Left renal pelvis (tissue), 4 donors: ENCODE data around the gene SCN1A. TPM values are rescaled to one million over a fixed set of nuclear protein-coding genes. Genes with fewer than 3 reads are reported as not detected.
A peak's percentile ranks its signal among the peaks of the same experiment; 100 is the strongest.

Source experiments
- DNase-seq, 4 donors: peaks; one replicate each; pipeline ENCODE4 v3.0.0-alpha.2; 2013; ENCODE audit warnings: low read depth in 4 of 4, low spot score in 3 of 4
- polyA plus RNA-seq, 4 donors: library from polyadenylated mRNA; unstranded; fragments of 120-200 nt; gene quantifications; one replicate each; pipeline ENCODE4 v1.2.1, GENCODE V29; 2013; ENCODE audit not compliant: insufficient read length in 4 of 4

Gene SCN1A
- polyA plus RNA-seq, 4 donors: 0.10 to 0.29 (median 0.13) TPM

DNA sequence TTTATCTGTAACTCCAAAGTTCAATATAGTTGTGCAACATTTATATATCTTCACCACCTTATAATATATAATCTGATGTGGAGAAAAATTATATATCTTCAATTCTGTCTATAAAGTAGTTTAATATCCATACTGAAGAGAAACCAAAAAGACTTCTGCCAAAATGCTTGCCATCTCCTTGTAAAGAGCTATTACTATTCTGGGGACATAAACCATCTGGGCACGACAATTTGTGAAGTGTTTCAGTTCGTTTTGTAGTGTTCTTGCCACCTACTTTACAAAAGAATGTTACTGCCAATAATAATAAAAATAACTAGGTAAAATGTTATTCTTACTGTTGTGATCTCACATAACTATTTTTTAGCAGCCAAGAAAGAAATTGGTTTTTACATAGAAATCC lies 45.1 kb downstream of the SCN1A start:
- DNase-seq: no peak

DNA sequence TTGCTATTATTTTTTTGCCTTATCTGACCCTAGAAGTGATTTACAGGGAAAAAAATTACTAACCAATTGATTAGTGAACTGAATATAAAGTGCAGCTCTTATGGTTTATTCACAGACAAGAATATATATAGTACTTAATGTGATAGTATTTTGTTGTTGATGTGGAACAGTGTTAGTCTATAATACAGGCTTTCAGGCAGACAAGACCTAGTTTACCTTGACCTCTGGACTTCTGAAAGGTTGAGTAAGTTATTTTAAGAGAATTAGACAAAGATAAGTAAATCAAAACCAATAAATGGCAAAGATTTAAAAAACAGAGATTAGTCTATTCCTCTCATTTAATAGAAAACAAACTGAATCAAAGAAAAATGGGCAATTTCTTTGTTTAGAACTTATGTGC lies 46.0 kb downstream of the SCN1A start:
- no peak for DNase-seq

DNA sequence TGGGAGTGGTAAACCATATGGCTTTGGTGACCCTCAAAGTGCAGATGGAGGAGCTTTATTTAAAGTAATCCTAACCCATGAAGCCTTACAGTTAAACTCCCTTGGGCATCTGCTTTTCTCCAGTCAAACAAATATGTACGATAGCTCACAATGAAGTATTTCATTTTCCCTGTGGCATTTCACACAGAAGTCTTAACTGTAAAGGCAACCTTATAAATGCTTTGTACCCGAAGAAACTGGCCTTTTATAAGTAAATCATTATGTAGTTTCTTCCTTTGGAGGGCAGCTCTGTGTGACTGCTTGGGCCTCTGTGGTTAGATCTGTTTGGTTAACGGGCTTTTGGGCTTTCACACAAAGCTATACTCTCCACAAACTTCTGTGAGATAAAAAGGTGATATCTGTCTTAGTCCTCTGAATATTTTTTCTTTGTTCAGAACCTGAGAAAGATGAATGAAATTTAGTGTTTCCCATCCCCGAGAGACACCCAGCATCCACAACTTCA lies 46.6 kb downstream of the SCN1A start:
- DNase-seq: no peak

DNA sequence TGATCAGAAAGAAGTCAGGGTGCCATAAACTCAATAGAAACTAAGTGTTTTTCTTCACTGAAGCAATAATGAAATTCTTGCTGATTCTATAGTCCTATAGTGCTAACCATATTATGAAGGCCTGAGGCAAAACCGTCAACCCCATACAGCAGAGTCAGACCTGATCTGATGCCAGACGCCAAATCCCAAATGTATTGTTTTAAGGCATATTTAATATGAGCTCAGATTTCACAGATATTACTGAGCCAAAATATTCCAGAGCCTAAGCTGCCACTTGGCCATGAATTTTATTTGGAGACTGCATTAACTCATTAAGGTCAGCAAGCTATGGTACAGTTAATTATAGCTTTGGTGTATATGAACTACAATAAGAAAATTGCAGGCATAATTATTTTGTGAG lies 53.4 kb downstream of the SCN1A start:
- DNase-seq: no peak

DNA sequence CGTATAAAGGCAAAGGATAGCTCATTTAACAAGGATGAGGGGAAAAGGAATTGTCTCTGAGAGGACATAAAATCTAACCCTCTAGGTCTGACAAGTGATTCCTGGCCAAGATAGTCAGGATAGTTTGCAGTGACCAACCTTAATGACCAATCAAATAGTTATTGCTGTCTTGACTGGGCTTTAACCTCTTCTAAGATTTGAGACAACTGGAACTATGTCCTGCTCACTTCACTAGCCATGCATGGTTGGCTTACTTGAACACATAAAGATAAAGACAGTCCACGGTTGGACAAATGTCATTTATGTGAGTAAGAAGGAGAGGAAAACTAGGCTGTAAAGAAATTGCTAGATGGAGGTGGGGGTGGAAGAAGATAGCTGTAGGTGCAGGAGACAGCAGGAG lies 53.8 kb downstream of the SCN1A start:
- no peak for DNase-seq

DNA sequence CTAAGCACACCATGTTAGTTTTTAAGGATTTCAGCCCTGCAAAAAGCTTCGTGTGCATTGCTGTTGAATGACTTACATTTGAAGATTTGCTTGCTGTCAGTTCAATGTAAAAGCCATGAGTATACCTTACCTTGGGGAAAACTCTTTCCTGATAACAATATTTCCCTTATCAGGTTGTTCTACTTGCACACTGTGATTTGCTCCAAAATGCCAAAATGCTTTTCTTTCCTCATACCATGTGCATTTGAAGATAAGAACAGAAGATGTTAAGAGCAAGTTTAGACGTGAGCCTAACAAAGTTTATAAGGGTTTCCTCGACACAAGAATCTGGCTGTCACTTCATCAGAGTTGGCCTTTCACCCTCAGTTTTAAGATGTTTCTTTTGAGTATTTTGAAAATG lies 57.6 kb downstream of the SCN1A start:
- no peak for DNase-seq

DNA sequence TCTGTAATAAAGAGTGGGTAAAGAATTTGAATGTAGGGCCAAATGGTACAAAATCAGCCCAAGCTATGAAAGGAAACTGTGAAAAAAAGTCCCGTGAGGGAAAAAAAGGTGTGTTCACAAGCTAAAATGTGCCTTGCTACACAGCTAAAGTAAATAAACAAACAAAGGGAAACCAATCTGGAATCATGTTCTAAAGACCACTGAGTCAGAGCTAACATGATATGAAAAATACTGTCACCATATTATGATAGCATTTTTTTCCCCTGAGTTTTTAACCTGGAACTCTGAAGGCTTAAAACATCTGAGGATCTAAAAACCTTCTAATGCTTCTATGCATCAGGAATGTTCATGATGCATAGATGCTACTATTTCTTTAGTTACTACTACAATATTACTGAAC lies 58.8 kb downstream of the SCN1A start:
- no peak for DNase-seq

DNA sequence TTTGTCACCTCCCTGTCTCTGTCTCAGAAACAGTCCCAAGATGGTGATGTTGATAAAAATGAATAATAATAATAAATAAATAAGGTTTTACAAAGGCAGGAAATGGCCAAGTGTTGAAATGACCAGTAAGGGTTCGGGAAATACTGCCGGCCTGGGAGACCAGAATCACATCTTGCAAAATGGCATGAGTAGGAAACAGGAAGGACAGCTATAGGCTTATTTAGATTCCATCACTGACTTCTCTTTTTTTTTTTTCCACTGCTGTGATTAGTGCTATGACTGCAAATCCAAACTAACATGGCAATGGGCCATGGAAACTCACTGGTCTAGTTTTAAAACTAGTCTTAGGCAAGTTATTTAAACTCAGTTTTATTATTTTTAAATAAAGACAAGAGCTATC lies 60.6 kb downstream of the SCN1A start:
- no peak for DNase-seq

DNA sequence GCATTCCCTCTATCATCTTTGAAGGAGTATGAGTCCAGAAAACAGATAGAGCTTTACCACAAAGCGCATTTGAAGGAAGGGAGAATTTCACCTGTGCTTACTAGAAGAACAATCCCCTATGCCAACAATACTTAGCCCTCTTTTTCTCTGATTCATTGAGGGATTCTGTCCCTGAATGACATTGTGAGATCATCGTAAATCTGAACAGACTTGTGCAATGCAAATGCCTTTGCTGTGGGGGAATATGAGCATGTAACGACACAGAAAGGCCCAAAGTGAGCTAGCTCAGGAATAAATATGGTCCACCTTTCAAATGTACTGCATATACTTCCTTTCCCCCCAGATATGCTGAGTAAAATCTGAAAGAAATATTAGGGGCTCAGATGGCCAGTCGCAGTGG lies 67.6 kb downstream of the SCN1A start:
- DNase-seq: no peak

DNA sequence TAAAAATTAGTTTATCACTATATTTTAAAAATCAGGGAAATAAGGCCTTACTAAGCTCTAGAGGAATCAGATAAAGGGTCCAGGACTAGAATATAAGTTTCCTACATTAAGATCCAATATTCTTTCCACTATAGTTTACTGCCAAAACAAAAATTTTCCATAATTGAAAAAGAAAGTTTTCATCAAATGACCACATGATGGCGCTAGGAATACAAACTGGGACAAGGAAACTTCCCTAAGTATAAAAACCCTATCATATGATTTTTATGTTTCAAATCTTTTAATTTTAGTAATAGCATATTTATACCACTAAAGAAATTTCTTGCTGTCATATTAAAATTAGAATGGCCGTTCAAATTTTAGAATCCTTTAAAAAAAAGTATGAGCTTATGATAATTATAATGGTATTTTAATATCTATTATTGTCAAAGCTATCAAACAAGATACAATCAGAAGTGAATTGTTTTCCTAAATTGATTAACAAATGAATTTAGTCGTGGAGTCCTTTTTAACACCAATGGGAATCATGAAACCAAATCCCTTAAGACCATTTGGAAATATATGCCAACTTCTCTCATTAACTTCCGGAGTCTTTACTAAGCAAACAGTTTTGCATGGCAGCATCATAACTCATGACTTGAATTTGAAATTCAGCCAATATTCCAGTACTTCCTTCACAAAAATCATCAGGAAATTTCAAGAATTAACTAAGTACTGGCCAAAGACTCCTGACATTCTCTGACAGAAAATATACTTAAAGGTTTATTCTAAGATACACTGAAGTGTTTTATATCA lies 70.3 kb downstream of the SCN1A start:
- no peak for DNase-seq

DNA sequence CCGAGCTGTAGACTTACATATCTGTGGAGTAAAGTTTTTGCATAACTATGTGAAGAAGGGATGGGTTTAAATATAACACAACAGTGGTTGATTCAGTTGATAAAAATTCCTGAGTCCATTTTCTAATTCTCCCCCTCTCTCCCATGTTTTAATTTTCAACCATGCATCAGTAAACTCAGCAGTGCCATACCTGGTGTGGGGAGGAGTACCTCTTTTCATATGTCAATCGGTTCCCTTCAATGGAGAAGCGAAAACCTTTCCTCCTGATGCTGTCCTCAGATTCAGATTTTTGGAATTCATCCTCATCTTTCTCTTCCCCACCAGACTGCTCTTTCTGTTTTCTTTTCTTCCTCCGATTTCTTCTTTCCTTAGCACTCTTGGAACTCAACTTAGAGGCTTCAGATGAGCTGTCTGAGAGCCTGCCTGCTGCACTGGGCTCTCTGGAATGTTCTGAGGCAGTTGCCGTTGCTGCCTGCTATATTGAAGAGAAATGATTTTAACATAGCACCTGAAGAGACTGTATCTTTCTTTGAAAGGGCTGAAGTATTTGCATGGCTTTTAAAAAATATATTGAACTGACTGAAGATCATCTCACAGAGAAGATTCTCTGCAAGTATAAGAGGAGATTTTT lies 82.9 kb downstream of the SCN1A start:
- DNase-seq: no peak

DNA sequence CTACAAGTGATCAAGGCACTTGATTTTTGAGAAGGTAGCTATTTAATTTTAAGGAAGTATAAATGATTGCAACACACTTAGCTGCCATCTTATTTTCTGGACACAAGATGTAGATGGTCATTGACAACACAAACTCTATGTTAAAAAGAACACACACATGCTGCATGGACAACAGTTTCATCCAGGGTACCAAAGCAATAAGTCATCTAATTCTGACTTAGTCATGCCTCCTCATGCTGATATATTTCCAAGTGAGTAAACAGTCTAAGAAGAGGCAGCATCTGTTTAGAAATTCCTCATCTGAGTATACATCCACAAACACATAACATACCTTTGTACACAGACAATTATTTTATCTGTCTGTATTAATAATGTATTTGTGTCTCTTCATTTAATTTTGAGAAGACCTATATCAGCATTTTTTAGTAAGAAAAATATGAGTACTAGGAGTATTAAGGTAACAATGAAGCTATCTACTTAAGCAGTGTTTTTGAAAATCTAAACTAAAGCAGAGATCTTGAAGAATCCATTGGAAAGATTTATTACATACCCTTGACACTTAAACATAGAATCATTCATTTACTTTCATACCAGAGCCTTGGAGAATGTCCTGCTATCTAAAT lies 84.9 kb downstream of the SCN1A start:
- no peak for DNase-seq

DNA sequence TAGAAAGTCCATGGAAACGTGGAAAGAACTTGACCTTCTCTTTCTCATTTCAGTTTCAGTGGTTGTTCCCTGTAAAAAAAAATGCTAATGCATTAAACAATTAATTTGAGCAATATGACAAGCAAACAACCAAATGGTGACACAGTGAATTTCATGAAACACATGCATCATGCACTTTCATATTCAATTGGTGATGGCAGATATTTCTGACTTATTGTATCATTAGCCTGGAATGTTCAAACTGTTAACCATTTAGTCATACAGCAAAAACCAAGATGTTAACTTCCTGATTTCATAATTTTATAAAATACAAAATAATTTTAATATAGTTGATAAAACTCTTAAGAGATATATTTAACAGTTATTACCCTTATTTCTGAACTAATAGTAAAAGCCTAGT lies 85.5 kb downstream of the SCN1A start:
- no peak for DNase-seq

DNA sequence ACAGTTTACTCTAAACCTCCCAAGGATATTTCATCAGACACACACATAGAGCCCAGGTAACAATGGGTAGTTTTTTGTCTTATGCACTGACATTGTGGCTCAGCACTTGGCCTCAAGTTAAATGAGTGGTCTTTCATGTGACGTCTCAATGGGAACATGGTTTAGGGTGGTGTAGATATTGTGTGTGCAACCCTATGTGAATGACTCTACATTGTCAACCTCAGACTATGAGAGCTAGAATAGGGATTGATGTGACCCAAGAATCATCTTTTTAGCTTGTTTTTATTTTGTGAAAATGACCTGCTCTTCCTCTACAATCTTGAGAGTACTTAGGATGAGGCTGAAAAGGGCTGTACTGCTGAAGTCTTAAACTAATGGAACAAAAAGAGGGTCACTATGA lies 86.2 kb downstream of the SCN1A start:
- no peak for DNase-seq

DNA sequence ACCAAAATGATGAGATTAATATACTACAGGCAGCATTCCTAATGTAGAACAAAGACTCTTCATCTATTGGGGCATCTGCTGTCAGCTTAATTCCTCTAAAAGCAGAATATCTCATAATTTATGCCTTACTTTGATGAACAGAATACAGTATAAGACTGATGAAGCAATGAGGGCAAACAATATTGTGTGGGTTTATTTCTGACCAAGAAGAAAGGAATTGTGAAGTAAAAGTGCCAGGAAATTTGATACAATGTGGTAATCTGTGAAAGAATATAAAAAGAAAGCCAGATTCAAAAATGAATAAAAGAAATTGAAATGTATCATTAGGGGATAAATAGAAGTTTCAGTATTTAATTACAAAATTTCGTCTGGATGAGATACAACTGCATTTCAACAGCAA lies 95.5 kb downstream of the SCN1A start:
- DNase-seq: no peak

DNA sequence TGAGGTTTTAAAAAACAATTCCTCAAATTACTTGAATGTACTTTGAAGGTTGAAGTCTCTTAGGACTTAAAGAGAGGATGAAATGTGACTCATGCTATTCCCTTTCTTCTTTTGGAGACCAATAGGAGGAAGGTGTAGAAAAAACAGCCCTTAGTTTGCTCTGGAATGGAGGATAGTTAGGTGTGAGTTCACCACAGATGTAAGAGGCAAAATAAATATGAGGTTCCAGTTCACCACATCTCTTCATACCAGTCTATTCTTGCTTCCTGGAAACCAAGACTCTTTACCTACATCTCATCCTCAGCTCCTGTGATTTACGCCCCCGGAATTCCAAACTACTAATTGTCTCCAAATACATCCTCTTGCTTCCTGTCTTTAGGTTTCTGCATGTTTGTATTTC lies 96.8 kb downstream of the SCN1A start:
- peak in 1 of 4 donors; percentile 1 for DNase-seq

DNA sequence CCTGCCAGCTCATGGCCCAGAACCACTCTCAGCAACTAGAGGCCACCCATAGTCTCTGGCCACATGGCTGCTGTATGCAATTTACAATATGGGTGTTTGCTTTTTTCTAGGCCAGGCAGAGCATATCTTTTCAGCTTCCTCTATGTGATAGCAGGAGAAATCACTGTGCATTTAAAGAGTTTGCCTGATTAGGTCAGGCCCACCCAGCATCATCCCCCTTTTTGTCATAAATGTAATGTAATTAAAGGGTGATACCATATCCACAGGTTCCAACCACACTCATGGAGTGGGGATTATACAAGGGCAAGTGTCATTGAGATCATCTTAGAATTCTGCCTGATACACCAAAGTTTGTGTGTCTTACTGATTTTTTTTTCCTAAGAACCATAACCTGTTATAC lies 102.5 kb downstream of the SCN1A start:
- no peak for DNase-seq

DNA sequence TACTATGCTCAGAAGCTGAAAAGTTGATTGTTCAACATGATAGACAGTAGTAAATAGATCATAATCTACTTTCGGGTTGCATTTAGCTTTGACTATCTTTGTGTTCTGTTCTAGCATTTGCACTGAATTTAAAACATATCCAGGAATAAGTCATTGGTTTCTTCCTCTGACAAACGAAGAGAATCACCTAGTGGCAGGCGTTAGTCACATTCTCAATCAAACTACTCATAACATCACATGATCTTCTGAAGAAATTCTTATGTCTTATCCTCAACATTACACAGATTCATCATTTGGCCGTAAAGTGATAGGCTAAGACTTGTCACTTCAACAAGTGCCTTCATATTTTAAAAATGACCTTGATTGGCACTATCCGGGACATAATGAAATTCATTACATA lies 110.6 kb downstream of the SCN1A start:
- DNase-seq: no peak

DNA sequence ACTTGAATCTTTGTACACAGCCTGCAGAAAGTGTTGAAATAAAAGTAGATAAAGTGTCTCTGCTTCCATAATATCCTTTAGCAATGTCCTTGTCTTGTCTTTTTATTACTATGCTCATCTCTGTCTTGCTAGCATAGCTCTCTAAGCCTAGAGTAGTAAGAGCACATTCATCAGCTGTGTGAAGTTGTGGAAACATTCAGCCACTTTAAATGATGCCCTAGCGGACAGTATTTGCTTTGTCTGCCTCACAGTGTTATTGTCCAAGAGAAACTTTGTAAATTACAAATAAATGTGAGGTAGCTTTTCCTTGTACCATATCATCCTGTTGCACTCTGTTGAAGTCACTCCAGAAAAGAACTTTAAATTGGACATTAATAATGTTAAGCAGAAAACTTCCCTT lies 113.9 kb downstream of the SCN1A start:
- no peak for DNase-seq

DNA sequence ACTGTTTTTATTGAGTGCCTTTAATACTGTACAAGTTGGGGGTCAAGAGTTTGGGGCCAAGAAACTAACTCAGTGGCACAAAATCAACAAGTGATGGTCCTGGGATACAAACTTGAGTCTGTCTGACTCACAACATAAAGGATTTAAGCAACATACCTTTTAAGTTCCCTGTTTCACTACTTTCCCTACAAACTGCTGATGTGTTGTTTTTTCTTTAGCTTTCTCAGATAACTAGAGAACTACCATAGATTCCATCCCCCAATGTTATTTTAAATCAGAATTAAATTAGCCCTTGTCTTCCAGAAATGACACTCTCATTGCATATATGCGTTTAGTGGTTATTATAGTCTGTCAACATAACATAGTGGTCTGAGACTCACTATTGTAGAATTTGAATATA lies 116.2 kb downstream of the SCN1A start:
- DNase-seq: no peak

DNA sequence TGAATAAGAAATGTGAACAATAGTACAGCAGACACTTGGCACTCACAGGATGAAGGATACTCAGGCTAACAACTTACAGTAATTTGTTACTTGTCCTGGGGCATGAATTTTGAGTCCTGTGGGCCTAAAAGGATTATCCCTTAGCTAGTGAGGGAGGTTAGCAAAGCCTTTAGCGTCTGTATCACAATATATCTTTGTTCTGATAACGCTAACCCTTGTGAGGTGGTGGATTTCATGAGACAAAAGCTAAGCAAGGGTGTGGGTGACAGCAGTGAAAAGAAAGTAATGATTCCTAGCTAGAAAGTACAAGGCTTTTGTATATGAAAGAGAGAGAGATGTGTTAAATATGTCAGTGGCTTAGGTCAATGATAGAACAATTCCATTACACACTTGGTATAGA lies 127.4 kb downstream of the SCN1A start:
- no peak for DNase-seq

DNA sequence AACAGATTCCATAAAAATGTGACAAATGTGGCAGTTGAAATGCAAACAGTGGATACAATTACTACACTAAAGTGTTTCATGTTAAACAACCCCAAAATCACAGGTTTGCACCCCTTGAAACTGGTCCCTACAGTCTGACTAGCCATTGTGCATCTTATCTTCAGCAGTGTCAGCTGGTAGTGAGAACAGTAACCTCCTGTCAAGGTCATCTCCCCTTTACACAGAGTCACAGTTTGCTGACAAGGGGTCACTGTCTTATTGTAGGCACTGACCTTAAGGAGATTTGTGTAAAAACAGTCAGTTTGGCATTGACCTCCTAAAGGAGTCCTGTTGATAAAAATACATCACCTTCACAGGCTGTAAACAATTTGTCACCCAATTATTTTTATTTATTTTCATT lies 137.0 kb downstream of the SCN1A start:
- no peak for DNase-seq
